Ishikawa (cell line): ENCODE results near the gene SNRK.
A peak's percentile ranks its signal among the peaks of the same experiment; 100 is the strongest.

Experiments
- CEBPB ChIP-seq: IDR thresholded peaks from 2 replicates; pipeline ENCODE4 v1.6.1; 2012
- CREB1 ChIP-seq: IDR thresholded peaks from 2 replicates; pipeline ENCODE4 v1.6.1; 2012; ENCODE audit warnings: low read depth
- EGR1 ChIP-seq: IDR thresholded peaks from 2 replicates; pipeline ENCODE4 v1.6.1; 2012
- EP300 ChIP-seq: IDR thresholded peaks from 2 replicates; pipeline ENCODE4 v1.6.1; 2012; ENCODE audit warnings: borderline replicate concordance
- FOXM1 ChIP-seq: IDR thresholded peaks from 2 replicates; pipeline ENCODE4 v1.6.1; 2012; ENCODE audit warnings: low read depth, borderline replicate concordance
- NFIC ChIP-seq: IDR thresholded peaks from 2 replicates; pipeline ENCODE4 v1.6.1; 2012
- RAD21 ChIP-seq: IDR thresholded peaks from 2 replicates; pipeline ENCODE4 v1.6.1; 2012; ENCODE audit warnings: low read depth
- REST ChIP-seq: IDR thresholded peaks from 2 replicates; pipeline ENCODE4 v1.6.1; 2012; ENCODE audit warnings: low read depth, mild to moderate bottlenecking
- TAF1 ChIP-seq: IDR thresholded peaks from 2 replicates; pipeline ENCODE4 v1.6.1; 2012; ENCODE audit warnings: low read depth, mild to moderate bottlenecking
- TCF12 ChIP-seq: IDR thresholded peaks from 2 replicates; pipeline ENCODE4 v1.6.1; 2012; ENCODE audit warnings: low read depth
- TEAD4 ChIP-seq: IDR thresholded peaks from 2 replicates; pipeline ENCODE4 v1.6.1; 2012
- YY1 ChIP-seq: IDR thresholded peaks from 2 replicates; pipeline ENCODE4 v1.6.1; 2012; ENCODE audit warnings: low read depth
- ZBTB7A ChIP-seq: IDR thresholded peaks from 2 replicates; pipeline ENCODE4 v1.6.1; 2012; ENCODE audit warnings: low read depth
- TF ChIP-seq, protein P1 (sequence below): IDR thresholded peaks from 2 replicates; pipeline ENCODE4 v1.6.1; 2012
- TF ChIP-seq, protein P2 (sequence below): IDR thresholded peaks from 2 replicates; pipeline ENCODE4 v1.6.1; 2012

Gene SNRK, protein sequence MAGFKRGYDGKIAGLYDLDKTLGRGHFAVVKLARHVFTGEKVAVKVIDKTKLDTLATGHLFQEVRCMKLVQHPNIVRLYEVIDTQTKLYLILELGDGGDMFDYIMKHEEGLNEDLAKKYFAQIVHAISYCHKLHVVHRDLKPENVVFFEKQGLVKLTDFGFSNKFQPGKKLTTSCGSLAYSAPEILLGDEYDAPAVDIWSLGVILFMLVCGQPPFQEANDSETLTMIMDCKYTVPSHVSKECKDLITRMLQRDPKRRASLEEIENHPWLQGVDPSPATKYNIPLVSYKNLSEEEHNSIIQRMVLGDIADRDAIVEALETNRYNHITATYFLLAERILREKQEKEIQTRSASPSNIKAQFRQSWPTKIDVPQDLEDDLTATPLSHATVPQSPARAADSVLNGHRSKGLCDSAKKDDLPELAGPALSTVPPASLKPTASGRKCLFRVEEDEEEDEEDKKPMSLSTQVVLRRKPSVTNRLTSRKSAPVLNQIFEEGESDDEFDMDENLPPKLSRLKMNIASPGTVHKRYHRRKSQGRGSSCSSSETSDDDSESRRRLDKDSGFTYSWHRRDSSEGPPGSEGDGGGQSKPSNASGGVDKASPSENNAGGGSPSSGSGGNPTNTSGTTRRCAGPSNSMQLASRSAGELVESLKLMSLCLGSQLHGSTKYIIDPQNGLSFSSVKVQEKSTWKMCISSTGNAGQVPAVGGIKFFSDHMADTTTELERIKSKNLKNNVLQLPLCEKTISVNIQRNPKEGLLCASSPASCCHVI

GRCh38 chr3:43286115-43286840, at the start of gene SNRK:
Gene SNRK, plus strand, starts transcription at chr3:43286540. Its CDS starts 16,664 bp downstream, at chr3:43303204.
- no peak; the same call in 1 of the 2 replicates for TF ChIP-seq TCF12
- TF ChIP-seq FOXM1, result no peak
- no peak for TF ChIP-seq EGR1
- TF ChIP-seq, protein P1, sequence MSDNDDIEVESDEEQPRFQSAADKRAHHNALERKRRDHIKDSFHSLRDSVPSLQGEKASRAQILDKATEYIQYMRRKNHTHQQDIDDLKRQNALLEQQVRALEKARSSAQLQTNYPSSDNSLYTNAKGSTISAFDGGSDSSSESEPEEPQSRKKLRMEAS, result peak; percentile 67
- TF ChIP-seq EP300, result no peak
- TF ChIP-seq, protein P2, sequence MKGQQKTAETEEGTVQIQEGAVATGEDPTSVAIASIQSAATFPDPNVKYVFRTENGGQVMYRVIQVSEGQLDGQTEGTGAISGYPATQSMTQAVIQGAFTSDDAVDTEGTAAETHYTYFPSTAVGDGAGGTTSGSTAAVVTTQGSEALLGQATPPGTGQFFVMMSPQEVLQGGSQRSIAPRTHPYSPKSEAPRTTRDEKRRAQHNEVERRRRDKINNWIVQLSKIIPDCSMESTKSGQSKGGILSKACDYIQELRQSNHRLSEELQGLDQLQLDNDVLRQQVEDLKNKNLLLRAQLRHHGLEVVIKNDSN, result no peak
- TF ChIP-seq YY1, result no peak
- peak; percentile 75 for TF ChIP-seq CREB1
- peak; percentile 17; the same call in 1 of the 2 replicates for TF ChIP-seq NFIC
- TF ChIP-seq TAF1, result peak; percentile 48; the same call in 1 of the 2 replicates
- no peak for TF ChIP-seq CEBPB

GRCh38 chr3:43238801-43239200, 47.5 kb upstream of the SNRK start:
- no peak for TF ChIP-seq TCF12
- TF ChIP-seq, protein P2, result no peak
- TF ChIP-seq TEAD4, result no peak
- TF ChIP-seq FOXM1, result no peak
- no peak for TF ChIP-seq EP300
- TF ChIP-seq ZBTB7A, result no peak
- TF ChIP-seq REST, result no peak
- TF ChIP-seq EGR1, result no peak
- TF ChIP-seq, protein P1, result no peak
- no peak for TF ChIP-seq CREB1
- TF ChIP-seq RAD21, result no peak
- no peak for TF ChIP-seq TAF1
- TF ChIP-seq NFIC, result no peak
- TF ChIP-seq YY1, result no peak
- TF ChIP-seq CEBPB, result no peak

GRCh38 chr3:43239755-43240154, 46.6 kb upstream of the SNRK start:
- TF ChIP-seq TEAD4 (no peak), REST (no peak), EGR1 (no peak)

- TF ChIP-seq ZBTB7A (no peak), TEAD4 (no peak), FOXM1 (no peak), TCF12 (no peak), RAD21 (no peak), TAF1 (no peak), NFIC (no peak), CEBPB (no peak), EP300 (no peak), CREB1 (no peak), YY1 (no peak), EGR1 (no peak), REST (no peak)
- TF ChIP-seq, protein P1, result no peak
- TF ChIP-seq, protein P2, result no peak
Observed at GRCh38 chr3:43243590-43244587, 42.5 kb upstream of the SNRK start.
